HepG2 (cell line): ENCODE data around the gene ANKS3. TPM values are rescaled to one million over a fixed set of nuclear protein-coding genes. Genes with fewer than 3 reads are reported as not detected.

ENCODE experiments used
- ATAC-seq: fragments of 200-7000 bp; cut with Tn5 transposase; 3 replicates; pipeline ENCODE4 v1.9.1; 2020; ENCODE audit warnings: mild to moderate bottlenecking, moderate library complexity
- BruUV-seq: library from RNA; stranded (reverse); fragments of 400-500 nt; replicated peaks from 2 replicates; lab custom pipeline; 2021; lab: Mats Ljungman, UMichigan
- CTCF ChIA-PET: fragments of 300-600 bp; formaldehyde crosslinking; extraction: SDS; loops from one replicate; lab custom pipeline; 2021; ENCODE audit warnings: low total read pairs, inconsistent platforms, low intra/inter-chr PET ratio; lab: Yijun Ruan, JAX
- POLR2A ChIA-PET: fragments of 350-600 bp; sonication (Branson Sonifier 250); formaldehyde crosslinking; loops from one replicate; lab custom pipeline; 2020; ENCODE audit warnings: antibody characterized with exemption, inconsistent platforms; lab: Yijun Ruan, JAX
- DNase-seq: peaks from one replicate; pipeline ENCODE4 v3.0.0-alpha.2; 2015; ENCODE audit warnings: low spot score
- FAIRE-seq: peaks from 3 replicates; lab custom pipeline; 2011; peaks lifted over from hg19 to GRCh38; lab: Jason Lieb, UNC
- H2AFZ ChIP-seq: one replicate; pipeline ENCODE4 v1.6.1; 2011; ENCODE audit warnings: low read length, inconsistent platforms
- H3K27ac ChIP-seq: fragments of 300-600 bp; 3 replicates; pipeline ENCODE4 v1.8.0; 2011; ENCODE audit warnings: mixed run types, mild to moderate bottlenecking, mixed read lengths, low read length, inconsistent platforms; ENCODE audit not compliant: insufficient read depth; ENCODE audit errors: extremely low read length
- H3K27me3 ChIP-seq, 2 experiments: fragments of 200-600 bp in 1 of 2; 2 replicates in 1 of 2; 3 replicates in 1 of 2; pipeline versions ENCODE4 v1.6.0 to v1.8.0; 2011; ENCODE audit warnings: low read length in 2 of 2, mild to moderate bottlenecking in 2 of 2, moderate library complexity in 2 of 2, inconsistent platforms in 1 of 2; ENCODE audit not compliant: insufficient read depth in 2 of 2, control insufficient read depth in 1 of 2
- H3K36me3 ChIP-seq, 2 experiments: fragments of 200-600 bp in 1 of 2; replicated peaks in 1 of 2; 2 replicates in 1 of 2; 3 replicates in 1 of 2; pipeline versions ENCODE4 v1.5.1 to v1.8.0; 2011; ENCODE audit warnings: low read length in 2 of 2, inconsistent platforms in 1 of 2; ENCODE audit not compliant: insufficient read depth in 2 of 2, control insufficient read depth in 1 of 2
- H3K4me1 ChIP-seq: 2 replicates; pipeline ENCODE4 v1.5.1; 2012; ENCODE audit warnings: low read length, inconsistent platforms; ENCODE audit not compliant: insufficient read depth
- H3K4me2 ChIP-seq: 2 replicates; pipeline ENCODE4 v1.6.0; 2011; ENCODE audit warnings: low read depth, low read length, inconsistent platforms
- H3K4me3 ChIP-seq, 3 experiments: fragments of 200-600 bp in 1 of 3; sonication (generic), shearing (Covaris generic) in 1 of 3; replicated peaks in 1 of 3; 2 replicates each; pipeline ENCODE4 v1.5.1; 2011 to 2016; ENCODE audit warnings: low read length in 3 of 3, inconsistent platforms in 2 of 3, low read depth in 2 of 3, mild to moderate bottlenecking in 2 of 3, control low read depth in 1 of 3, mixed read lengths in 1 of 3; ENCODE audit not compliant: insufficient read depth in 1 of 3
- H3K79me2 ChIP-seq: one replicate; pipeline ENCODE4 v1.6.1; 2011; ENCODE audit warnings: low read length, inconsistent platforms; ENCODE audit not compliant: insufficient read depth
- H3K9ac ChIP-seq: 2 replicates; pipeline ENCODE4 v1.6.0; 2011; ENCODE audit warnings: mild to moderate bottlenecking, low read depth, low read length, inconsistent platforms; ENCODE audit not compliant: insufficient read depth
- H3K9me3 ChIP-seq: 2 replicates; pipeline ENCODE4 v1.5.1; 2012; ENCODE audit warnings: mild to moderate bottlenecking, low read length
- H4K20me1 ChIP-seq: 2 replicates; pipeline ENCODE4 v1.6.0; 2011; ENCODE audit warnings: inconsistent platforms, mild to moderate bottlenecking, low read length, moderate library complexity; ENCODE audit not compliant: insufficient read depth
- NR2F1 ChIP-seq, 2 experiments: fragments of 450-650 bp in 1 of 2; formaldehyde crosslinking in 1 of 2; IDR thresholded peaks; 2 replicates each; pipeline versions ENCODE4 v1.5.0 to v1.6.1; 2016 to 2020; ENCODE audit warnings: mild to moderate bottlenecking in 1 of 2, missing compliant biosample characterization in 1 of 2, missing genetic modification reagents in 1 of 2, moderate library complexity in 1 of 2
- ZNF337 ChIP-seq: sonication (generic); formaldehyde crosslinking; IDR thresholded peaks from 2 replicates; pipeline ENCODE4 v1.5.1; 2020; ENCODE audit warnings: missing genetic modification reagents, low read depth, mild to moderate bottlenecking, borderline replicate concordance
- WGBS: methylation state at CpG from one replicate; pipeline ENCODE4 v1.1.6; 2017; ENCODE audit warnings: low lambda C conversion rate; 5-methylcytosine and 5-hydroxymethylcytosine counted together
- in situ Hi-C: cut with HindIII; loops from 2 replicates; pipeline ENCODE4 v1.10.0; 2017; ENCODE audit warnings: low pct_unique_long_range_greater_than_20kb; ENCODE audit not compliant: extremely low pct_ligation_motif_present
- intact Hi-C: fragments of 100-400 bp; cut with micrococcal nuclease; formaldehyde crosslinking; loops from one replicate; pipeline ENCODE4 v1.10.0; 2022; ENCODE audit not compliant: unreplicated experiment
- polyA plus RNA-seq, 8 experiments: library from polyadenylated mRNA; depleted of rRNA in 3 of 8; stranded (reverse) in 7 of 8; unstranded in 1 of 8; fragments of >200 nt; fragmentation: Illumina TruSeq in 4 of 8; extraction: Trizol in 4 of 8; gene quantifications; 2 replicates each; pipeline versions ENCODE4 v1.2.1 to v1.2.3, GENCODE V29; 2011 to 2016; ENCODE audit warnings: low read depth in 4 of 8, missing spikeins in 1 of 8, mixed read lengths in 1 of 8; ENCODE audit not compliant: insufficient read depth in 1 of 8
- total RNA-seq, 5 experiments: library from RNA; depleted of rRNA; stranded (reverse); fragments of >200 nt; fragmentation: Illumina TruSeq; extraction: Trizol; gene quantifications; 2 replicates each; pipeline ENCODE4 v1.2.3, GENCODE V29; 2016; ENCODE audit warnings: low read depth in 1 of 5
- TF ChIP-seq, protein P1 (sequence below): sonication (generic); formaldehyde crosslinking; IDR thresholded peaks from 2 replicates; pipeline ENCODE4 v1.5.1; 2020; ENCODE audit warnings: mild to moderate bottlenecking, missing genetic modification reagents, moderate library complexity

The ANKS3 gene
- total and polyA plus RNA-seq, 2 of the 13 experiments (the other 11 are each of a cell fraction or from before 2014, with no cell fraction given) = 11.4 to 15.9 TPM

GRCh38 chr16:4701791-4702465 lies 32.1 kb downstream of the ANKS3 start (continued):
- TF ChIP-seq, protein P1, sequence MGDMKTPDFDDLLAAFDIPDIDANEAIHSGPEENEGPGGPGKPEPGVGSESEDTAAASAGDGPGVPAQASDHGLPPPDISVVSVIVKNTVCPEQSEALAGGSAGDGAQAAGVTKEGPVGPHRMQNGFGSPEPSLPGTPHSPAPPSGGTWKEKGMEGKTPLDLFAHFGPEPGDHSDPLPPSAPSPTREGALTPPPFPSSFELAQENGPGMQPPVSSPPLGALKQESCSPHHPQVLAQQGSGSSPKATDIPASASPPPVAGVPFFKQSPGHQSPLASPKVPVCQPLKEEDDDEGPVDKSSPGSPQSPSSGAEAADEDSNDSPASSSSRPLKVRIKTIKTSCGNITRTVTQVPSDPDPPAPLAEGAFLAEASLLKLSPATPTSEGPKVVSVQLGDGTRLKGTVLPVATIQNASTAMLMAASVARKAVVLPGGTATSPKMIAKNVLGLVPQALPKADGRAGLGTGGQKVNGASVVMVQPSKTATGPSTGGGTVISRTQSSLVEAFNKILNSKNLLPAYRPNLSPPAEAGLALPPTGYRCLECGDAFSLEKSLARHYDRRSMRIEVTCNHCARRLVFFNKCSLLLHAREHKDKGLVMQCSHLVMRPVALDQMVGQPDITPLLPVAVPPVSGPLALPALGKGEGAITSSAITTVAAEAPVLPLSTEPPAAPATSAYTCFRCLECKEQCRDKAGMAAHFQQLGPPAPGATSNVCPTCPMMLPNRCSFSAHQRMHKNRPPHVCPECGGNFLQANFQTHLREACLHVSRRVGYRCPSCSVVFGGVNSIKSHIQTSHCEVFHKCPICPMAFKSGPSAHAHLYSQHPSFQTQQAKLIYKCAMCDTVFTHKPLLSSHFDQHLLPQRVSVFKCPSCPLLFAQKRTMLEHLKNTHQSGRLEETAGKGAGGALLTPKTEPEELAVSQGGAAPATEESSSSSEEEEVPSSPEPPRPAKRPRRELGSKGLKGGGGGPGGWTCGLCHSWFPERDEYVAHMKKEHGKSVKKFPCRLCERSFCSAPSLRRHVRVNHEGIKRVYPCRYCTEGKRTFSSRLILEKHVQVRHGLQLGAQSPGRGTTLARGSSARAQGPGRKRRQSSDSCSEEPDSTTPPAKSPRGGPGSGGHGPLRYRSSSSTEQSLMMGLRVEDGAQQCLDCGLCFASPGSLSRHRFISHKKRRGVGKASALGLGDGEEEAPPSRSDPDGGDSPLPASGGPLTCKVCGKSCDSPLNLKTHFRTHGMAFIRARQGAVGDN (CRISPR knock-in tag) = peak; percentile 81

DNA sequence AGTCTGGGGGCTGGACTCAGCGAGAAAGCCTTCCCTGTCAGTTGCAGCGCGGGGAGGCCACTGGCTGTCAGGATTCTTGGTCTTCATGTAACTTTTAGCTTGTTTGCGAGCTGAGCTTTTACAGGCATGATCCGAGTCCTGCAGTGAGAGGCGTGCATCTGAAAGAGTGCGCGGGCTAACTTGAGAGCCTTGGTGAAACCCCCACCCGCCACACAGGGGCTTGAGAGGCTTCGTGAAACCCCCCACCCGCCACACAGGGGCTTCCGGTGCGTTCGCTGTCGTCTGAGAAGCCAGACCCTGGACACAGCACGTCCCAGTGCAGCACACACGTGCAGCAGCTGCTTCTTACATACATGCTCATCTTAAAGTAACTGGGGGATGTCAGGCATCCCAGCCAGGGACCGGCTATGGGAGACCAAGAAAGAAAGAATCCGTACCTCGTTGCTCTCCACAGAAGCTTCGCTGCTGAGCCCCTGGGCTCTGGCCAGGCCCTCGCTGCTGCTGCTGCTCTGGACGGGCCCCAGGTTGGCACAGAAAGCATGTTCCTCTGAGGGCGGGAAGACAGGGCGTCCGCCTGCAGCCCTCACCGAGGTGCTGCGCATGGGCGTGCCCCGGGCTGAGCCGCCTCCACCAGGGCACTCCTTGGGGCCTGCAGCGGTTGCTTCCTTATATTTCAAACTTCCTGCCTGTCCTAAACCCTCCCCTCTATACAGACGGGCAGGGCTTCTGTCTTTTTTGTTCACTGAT lies 32.9 kb downstream of the ANKS3 start:
- no TSS peak for BruUV-seq
- H3K4me3 ChIP-seq = no peak overlapping the region
- FAIRE-seq (no peak), DNase-seq (no peak), ATAC-seq (no peak)
- ChIA-PET POLR2A (interaction anchor here (1.6 kb wide), 1 partner anchor 8 kb away, joined by 8 read pairs; the partner anchor contains the start of gene NUDT16L1), CTCF (no interaction called here)
- H3K27me3 ChIP-seq = no peaks in the 10 kb centered on the region
- H3K9me3 ChIP-seq = no peaks in the 10 kb centered on the region
- H4K20me1 ChIP-seq = no peaks in the 10 kb centered on the region
- WGBS = 90% methylated on average over 11 of the region's 33 CpGs
- no peak overlapping the region for H3K27ac ChIP-seq
- no peaks in the 10 kb centered on the region for H3K79me2 ChIP-seq
- peaks cover 34% of the 10 kb centered on the region for H3K4me1 ChIP-seq
- H2AFZ ChIP-seq = no peak overlapping the region
- H3K9ac ChIP-seq = no peak overlapping the region
- H3K36me3 ChIP-seq = peaks cover 30 to 61% of the 10 kb centered on the region in 2 experiments
- TF ChIP-seq ZNF337 (CRISPR knock-in tag) = no peak
- no peak for TF ChIP-seq NR2F1 (CRISPR knock-in tag; IDR thresholded peaks at IDR 0.05)
- in situ Hi-C loops = no loop called here
- intact Hi-C loops = no loop called here
- no peak overlapping the region for H3K4me2 ChIP-seq
